HepG2 (cell line): ENCODE measurements around the gene DAZL. TPM values are rescaled to one million over a fixed set of nuclear protein-coding genes. Genes with fewer than 3 reads are reported as not detected.

Experiments used
- ATAC-seq: fragments of 200-7000 bp; cut with Tn5 transposase; 3 replicates; pipeline ENCODE4 v1.9.1; 2020; ENCODE audit warnings: mild to moderate bottlenecking, moderate library complexity
- BruUV-seq: library from RNA; stranded (reverse); fragments of 400-500 nt; replicated peaks from 2 replicates; lab custom pipeline; 2021; lab: Mats Ljungman, UMichigan
- CTCF ChIA-PET: fragments of 300-600 bp; formaldehyde crosslinking; extraction: SDS; loops from one replicate; lab custom pipeline; 2021; ENCODE audit warnings: low total read pairs, inconsistent platforms, low intra/inter-chr PET ratio; lab: Yijun Ruan, JAX
- POLR2A ChIA-PET: fragments of 350-600 bp; sonication (Branson Sonifier 250); formaldehyde crosslinking; loops from one replicate; lab custom pipeline; 2020; ENCODE audit warnings: antibody characterized with exemption, inconsistent platforms; lab: Yijun Ruan, JAX
- DNase-seq: peaks from one replicate; pipeline ENCODE4 v3.0.0-alpha.2; 2015; ENCODE audit warnings: low spot score
- FAIRE-seq: peaks from 3 replicates; lab custom pipeline; 2011; peaks lifted over from hg19 to GRCh38; lab: Jason Lieb, UNC
- H2AFZ ChIP-seq: one replicate; pipeline ENCODE4 v1.6.1; 2011; ENCODE audit warnings: low read length, inconsistent platforms
- H3K27ac ChIP-seq: fragments of 300-600 bp; 3 replicates; pipeline ENCODE4 v1.8.0; 2011; ENCODE audit warnings: mixed run types, mild to moderate bottlenecking, mixed read lengths, low read length, inconsistent platforms; ENCODE audit not compliant: insufficient read depth; ENCODE audit errors: extremely low read length
- H3K27me3 ChIP-seq, 2 experiments: fragments of 200-600 bp in 1 of 2; 2 replicates in 1 of 2; 3 replicates in 1 of 2; pipeline versions ENCODE4 v1.6.0 to v1.8.0; 2011; ENCODE audit warnings: low read length in 2 of 2, mild to moderate bottlenecking in 2 of 2, moderate library complexity in 2 of 2, inconsistent platforms in 1 of 2; ENCODE audit not compliant: insufficient read depth in 2 of 2, control insufficient read depth in 1 of 2
- H3K36me3 ChIP-seq, 2 experiments: fragments of 200-600 bp in 1 of 2; replicated peaks in 1 of 2; 2 replicates in 1 of 2; 3 replicates in 1 of 2; pipeline versions ENCODE4 v1.5.1 to v1.8.0; 2011; ENCODE audit warnings: low read length in 2 of 2, inconsistent platforms in 1 of 2; ENCODE audit not compliant: insufficient read depth in 2 of 2, control insufficient read depth in 1 of 2
- H3K4me1 ChIP-seq: 2 replicates; pipeline ENCODE4 v1.5.1; 2012; ENCODE audit warnings: low read length, inconsistent platforms; ENCODE audit not compliant: insufficient read depth
- H3K4me2 ChIP-seq: 2 replicates; pipeline ENCODE4 v1.6.0; 2011; ENCODE audit warnings: low read depth, low read length, inconsistent platforms
- H3K4me3 ChIP-seq, 3 experiments: fragments of 200-600 bp in 1 of 3; sonication (generic), shearing (Covaris generic) in 1 of 3; replicated peaks in 1 of 3; 2 replicates each; pipeline ENCODE4 v1.5.1; 2011 to 2016; ENCODE audit warnings: low read length in 3 of 3, inconsistent platforms in 2 of 3, low read depth in 2 of 3, mild to moderate bottlenecking in 2 of 3, control low read depth in 1 of 3, mixed read lengths in 1 of 3; ENCODE audit not compliant: insufficient read depth in 1 of 3
- H3K79me2 ChIP-seq: one replicate; pipeline ENCODE4 v1.6.1; 2011; ENCODE audit warnings: low read length, inconsistent platforms; ENCODE audit not compliant: insufficient read depth
- H3K9ac ChIP-seq: 2 replicates; pipeline ENCODE4 v1.6.0; 2011; ENCODE audit warnings: mild to moderate bottlenecking, low read depth, low read length, inconsistent platforms; ENCODE audit not compliant: insufficient read depth
- H3K9me3 ChIP-seq: 2 replicates; pipeline ENCODE4 v1.5.1; 2012; ENCODE audit warnings: mild to moderate bottlenecking, low read length
- H4K20me1 ChIP-seq: 2 replicates; pipeline ENCODE4 v1.6.0; 2011; ENCODE audit warnings: inconsistent platforms, mild to moderate bottlenecking, low read length, moderate library complexity; ENCODE audit not compliant: insufficient read depth
- FUBP1 ChIP-seq: sonication (generic); formaldehyde crosslinking; IDR thresholded peaks from 2 replicates; pipeline ENCODE4 v1.5.1; 2020; ENCODE audit warnings: missing genetic modification reagents, mild to moderate bottlenecking, borderline replicate concordance
- HOXA3 ChIP-seq: sonication (generic); formaldehyde crosslinking; IDR thresholded peaks from 2 replicates; pipeline ENCODE4 v1.5.0; 2020; ENCODE audit warnings: missing genetic modification reagents
- KDM5B ChIP-seq: sonication (generic); formaldehyde crosslinking; IDR thresholded peaks from 2 replicates; pipeline ENCODE4 v1.4.0; 2020; ENCODE audit warnings: missing genetic modification reagents, mild to moderate bottlenecking, borderline replicate concordance
- KLF12 ChIP-seq: sonication (generic); formaldehyde crosslinking; IDR thresholded peaks from 2 replicates; pipeline ENCODE4 v1.4.0; 2020; ENCODE audit warnings: missing genetic modification reagents, borderline replicate concordance
- MLLT10 ChIP-seq: sonication (generic); formaldehyde crosslinking; IDR thresholded peaks from 2 replicates; pipeline ENCODE4 v1.4.0; 2020; ENCODE audit warnings: missing genetic modification reagents
- NFIC ChIP-seq: IDR thresholded peaks from 2 replicates; pipeline ENCODE4 v1.6.1; 2012; ENCODE audit warnings: mild to moderate bottlenecking, low read length, inconsistent platforms
- NR1H2 ChIP-seq: sonication (generic); formaldehyde crosslinking; IDR thresholded peaks from 2 replicates; pipeline ENCODE4 v1.8.1; 2022; ENCODE audit warnings: low read depth, missing genetic modification reagents, borderline replicate concordance
- PBX3 ChIP-seq: sonication (generic); formaldehyde crosslinking; IDR thresholded peaks from 2 replicates; pipeline ENCODE4 v1.8.1; 2023; ENCODE audit warnings: missing genetic modification reagents, inconsistent platforms, borderline replicate concordance
- POLR2AphosphoS2 ChIP-seq: IDR thresholded peaks from 2 replicates; pipeline ENCODE4 v1.6.1; 2011; ENCODE audit warnings: low read depth, low read length, improper control_type of control experiment
- SMYD3 ChIP-seq: sonication (generic); formaldehyde crosslinking; IDR thresholded peaks from 2 replicates; pipeline ENCODE4 v1.8.1; 2023; ENCODE audit warnings: mild to moderate bottlenecking, missing genetic modification reagents
- TEF ChIP-seq: sonication (generic); formaldehyde crosslinking; IDR thresholded peaks from 2 replicates; pipeline ENCODE4 v1.5.0; 2020; ENCODE audit warnings: missing genetic modification reagents
- ZGPAT ChIP-seq: IDR thresholded peaks from 2 replicates; pipeline ENCODE4 v1.6.1; 2016; ENCODE audit warnings: mild to moderate bottlenecking
- ZMAT5 ChIP-seq: sonication (generic); formaldehyde crosslinking; IDR thresholded peaks from 2 replicates; pipeline ENCODE4 v1.5.0; 2020; ENCODE audit warnings: mild to moderate bottlenecking, low read depth, missing genetic modification reagents, borderline replicate concordance
- ZNF264 ChIP-seq: sonication (generic); formaldehyde crosslinking; IDR thresholded peaks from 2 replicates; pipeline ENCODE4 v1.4.0; 2020; ENCODE audit warnings: missing genetic modification reagents
- ZNF296 ChIP-seq: sonication (generic); formaldehyde crosslinking; conservative IDR thresholded peaks from 2 replicates; pipeline ENCODE4 v1.5.0; 2020; ENCODE audit warnings: mild to moderate bottlenecking, missing genetic modification reagents
- ZNF546 ChIP-seq: sonication (generic); formaldehyde crosslinking; conservative IDR thresholded peaks from 2 replicates; pipeline ENCODE4 v1.8.1; 2023; ENCODE audit warnings: mild to moderate bottlenecking, missing genetic modification reagents
- ZNF564 ChIP-seq: sonication (generic); formaldehyde crosslinking; IDR thresholded peaks from 2 replicates; pipeline ENCODE4 v1.8.1; 2023; ENCODE audit warnings: mild to moderate bottlenecking, missing genetic modification reagents
- ZNF704 ChIP-seq: sonication (generic); formaldehyde crosslinking; IDR thresholded peaks from 2 replicates; pipeline ENCODE4 v1.8.1; 2023; ENCODE audit warnings: mild to moderate bottlenecking, inconsistent platforms, moderate library complexity, missing genetic modification reagents, borderline replicate concordance
- WGBS: methylation state at CpG from one replicate; pipeline ENCODE4 v1.1.6; 2017; ENCODE audit warnings: low lambda C conversion rate; 5-methylcytosine and 5-hydroxymethylcytosine counted together
- in situ Hi-C: cut with HindIII; loops from 2 replicates; pipeline ENCODE4 v1.10.0; 2017; ENCODE audit warnings: low pct_unique_long_range_greater_than_20kb; ENCODE audit not compliant: extremely low pct_ligation_motif_present
- intact Hi-C: fragments of 100-400 bp; cut with micrococcal nuclease; formaldehyde crosslinking; loops from one replicate; pipeline ENCODE4 v1.10.0; 2022; ENCODE audit not compliant: unreplicated experiment
- polyA plus RNA-seq, 8 experiments: library from polyadenylated mRNA; depleted of rRNA in 3 of 8; stranded (reverse) in 7 of 8; unstranded in 1 of 8; fragments of >200 nt; fragmentation: Illumina TruSeq in 4 of 8; extraction: Trizol in 4 of 8; gene quantifications; 2 replicates each; pipeline versions ENCODE4 v1.2.1 to v1.2.3, GENCODE V29; 2011 to 2016; ENCODE audit warnings: low read depth in 4 of 8, missing spikeins in 1 of 8, mixed read lengths in 1 of 8; ENCODE audit not compliant: insufficient read depth in 1 of 8
- total RNA-seq, 5 experiments: library from RNA; depleted of rRNA; stranded (reverse); fragments of >200 nt; fragmentation: Illumina TruSeq; extraction: Trizol; gene quantifications; 2 replicates each; pipeline ENCODE4 v1.2.3, GENCODE V29; 2016; ENCODE audit warnings: low read depth in 1 of 5

DAZL gene
- total and polyA plus RNA-seq, 2 of the 13 experiments (the other 11 are each of a cell fraction or from before 2014, with no cell fraction given): not detected

- TF ChIP-seq ZNF704 (CRISPR knock-in tag) (no peak), KDM5B (CRISPR knock-in tag) (no peak), TEF (CRISPR knock-in tag) (no peak), ZNF564 (CRISPR knock-in tag) (no peak), SMYD3 (CRISPR knock-in tag) (no peak), ZNF546 (CRISPR knock-in tag) (no peak), POLR2AphosphoS2 (no peak), KLF12 (CRISPR knock-in tag) (no peak), ZNF264 (CRISPR knock-in tag) (no peak), NFIC (no peak)
These were observed 48.5 kb upstream of the DAZL start (continued) for GRCh38 chr3:16653712-16654111.

GRCh38 chr3:16647668-16648067 is 42.4 kb upstream of the DAZL start:
- Histone ChIP-seq H3K4me3 (no peak overlapping the region), H3K9me3 (no peaks in the 10 kb centered on the region), H3K27me3 (peaks cover 0 to 5% of the 10 kb centered on the region in 2 experiments; a peak in 3 of 5 replicates), H3K9ac (no peak overlapping the region), H3K79me2 (no peaks in the 10 kb centered on the region), H3K4me1 (no peaks in the 10 kb centered on the region), H4K20me1 (no peaks in the 10 kb centered on the region), H3K4me2 (no peak overlapping the region), H3K36me3 (no peaks in the 10 kb centered on the region), H3K27ac (no peak overlapping the region), H2AFZ (no peak overlapping the region)
- DNase-seq (no peak), ATAC-seq (no peak), FAIRE-seq (no peak)
- WGBS: 3% methylated on average over 4 of the region's 4 CpGs
- in situ Hi-C loops (no loop called here), intact Hi-C loops (no loop called here)
- CTCF ChIA-PET: no interaction called here
- BruUV-seq: no TSS peak
- POLR2A ChIA-PET: no interaction called here
- TF ChIP-seq ZNF296 (CRISPR knock-in tag): no peak
- TF ChIP-seq NR1H2: no peak
- TF ChIP-seq PBX3 (CRISPR knock-in tag): no peak
- TF ChIP-seq ZGPAT (CRISPR knock-in tag): no peak
- no peak for TF ChIP-seq ZMAT5 (CRISPR knock-in tag)
- no peak for TF ChIP-seq MLLT10
- TF ChIP-seq HOXA3 (CRISPR knock-in tag): no peak
- no peak for TF ChIP-seq FUBP1 (CRISPR knock-in tag)
